DLD1 (cell line): ENCODE measurements around the gene ACER3.
"Not testable (repeated sequence)": the region's sequence is repeated elsewhere in the genome, so short reads cannot be mapped to it uniquely, and the experiment has no call there.

ENCODE experiments used
- in situ Hi-C: cut with HindIII; loops from 2 replicates; pipeline ENCODE4 v1.10.0; 2017; ENCODE audit warnings: low sequenced_read_pairs

The ACER3 gene

GRCh38 chr11:77035039-77035438 is 174.3 kb downstream of the ACER3 start:
- in situ Hi-C loops, result no loop called here

- in situ Hi-C loops, result no loop called here
Observed at GRCh38 chr11:77035580-77035979, 174.9 kb downstream of the ACER3 start.

GRCh38 chr11:77036398-77036797 is 175.7 kb downstream of the ACER3 start:
- in situ Hi-C loops, result no loop called here

- in situ Hi-C loops, result no loop called here
Observed at GRCh38 chr11:77037057-77037456, 176.3 kb downstream of the ACER3 start.

- in situ Hi-C loops, result no loop called here
Observed at GRCh38 chr11:77038029-77038824, 177.5 kb downstream of the ACER3 start.

- in situ Hi-C loops, result no loop called here
Observed at GRCh38 chr11:77038825-77039326, 178.2 kb downstream of the ACER3 start.

GRCh38 chr11:77039491-77040400 is 179.0 kb downstream of the ACER3 start:
- in situ Hi-C loops, result no loop called here

GRCh38 chr11:77040401-77040777 is 179.7 kb downstream of the ACER3 start:
- in situ Hi-C loops, result no loop called here

GRCh38 chr11:77040889-77041288 is 180.2 kb downstream of the ACER3 start:
- in situ Hi-C loops, result no loop called here

GRCh38 chr11:77042111-77042726 is 181.5 kb downstream of the ACER3 start:
- in situ Hi-C loops, result no loop called here

- in situ Hi-C loops, result no loop called here
Observed at GRCh38 chr11:77044356-77044755, 183.6 kb downstream of the ACER3 start.

- in situ Hi-C loops, result no loop called here
Observed at GRCh38 chr11:77044886-77045285, 184.2 kb downstream of the ACER3 start.

GRCh38 chr11:77046060-77046501 is 185.4 kb downstream of the ACER3 start:
- in situ Hi-C loops, result no loop called here

- in situ Hi-C loops, result no loop called here
Observed at GRCh38 chr11:77047007-77047927, 186.5 kb downstream of the ACER3 start.

GRCh38 chr11:77047928-77048446 is 187.3 kb downstream of the ACER3 start:
- in situ Hi-C loops, result not testable (repeated sequence)

- in situ Hi-C loops, result no loop called here
Observed at GRCh38 chr11:77049026-77049425, 188.3 kb downstream of the ACER3 start.

GRCh38 chr11:77051511-77051910 is 190.8 kb downstream of the ACER3 start:
- in situ Hi-C loops, result no loop called here

GRCh38 chr11:77052518-77052917 is 191.8 kb downstream of the ACER3 start:
- in situ Hi-C loops, result no loop called here

- in situ Hi-C loops, result no loop called here
Observed at GRCh38 chr11:77053217-77054015, 192.7 kb downstream of the ACER3 start.
